PC-9 (cell line): Measurements from ENCODE around the gene AFAP1.

Experiments used
- CTCF ChIP-seq: fragments of 200-600 bp; sonication (generic); conservative IDR thresholded peaks from 2 replicates; pipeline ENCODE4 v1.6.1; 2017; ENCODE audit warnings: mixed run types, antibody characterized with exemption, mild to moderate bottlenecking, moderate library complexity
- EZH2 ChIP-seq: fragments of 200-600 bp; sonication (generic); IDR thresholded peaks from 2 replicates; pipeline ENCODE4 v1.8.0; 2017; ENCODE audit warnings: antibody characterized with exemption, low read depth

GRCh38 chr4:7820031-7820818 lies 119.4 kb downstream of the AFAP1 start:
- TF ChIP-seq CTCF (no peak), EZH2 (no peak)
